IPS-NIHi7 (cell line): ENCODE results near the gene GIPC2.
"Not testable (repeated sequence)": the region's sequence is repeated elsewhere in the genome, so short reads cannot be mapped to it uniquely, and the experiment has no call there.

Experiments
- DNase-seq: peaks from one replicate; pipeline ENCODE4 v3.0.0; 2012; ENCODE audit warnings: mixed read lengths; ENCODE audit errors: extremely low spot score

The GIPC2 gene

GRCh38 chr1:78095593-78095992, 49.8 kb downstream of the GIPC2 start:
- no peak for DNase-seq

DNA sequence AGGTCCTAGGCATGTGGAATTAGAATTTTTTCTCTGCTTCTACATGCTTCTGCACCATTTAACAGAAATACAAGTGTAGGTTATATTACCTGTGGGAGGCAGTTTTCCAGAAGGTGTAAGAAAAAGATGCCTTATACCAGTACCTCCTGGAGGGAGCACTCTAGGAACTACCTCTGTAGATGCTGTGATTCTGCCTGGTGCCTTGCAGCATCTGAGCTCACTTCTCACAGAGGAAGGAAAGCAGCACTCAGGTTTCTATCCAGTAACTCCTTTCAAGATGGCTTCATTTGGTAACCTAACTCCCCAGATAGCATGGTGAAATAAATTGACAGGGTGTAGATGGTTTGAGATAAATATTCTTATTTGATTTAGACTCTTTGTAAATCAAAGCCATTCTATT, 50.3 kb downstream of the GIPC2 start:
- no peak for DNase-seq

GRCh38 chr1:78096976-78097375, 51.2 kb downstream of the GIPC2 start:
- no peak for DNase-seq

DNA sequence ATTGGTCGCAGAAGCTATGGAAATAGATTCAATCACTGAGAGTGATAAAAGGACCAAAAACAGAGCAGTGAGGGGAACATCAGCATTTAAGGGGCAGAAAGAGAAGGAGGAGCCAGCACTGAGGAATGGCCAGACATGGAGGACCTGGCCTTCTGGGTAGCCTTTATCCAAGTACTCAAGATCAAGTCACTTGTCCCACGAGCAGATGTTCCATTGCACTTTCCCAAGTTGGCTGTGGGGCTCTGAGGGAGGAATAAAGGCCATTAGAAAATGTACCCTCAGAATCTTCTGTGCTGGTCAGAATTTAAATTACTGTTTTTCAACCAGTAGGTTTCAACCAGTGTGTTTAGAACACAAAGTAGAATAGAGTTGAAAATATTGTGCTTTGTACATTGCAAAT, 55.3 kb downstream of the GIPC2 start:
- DNase-seq: no peak

DNA sequence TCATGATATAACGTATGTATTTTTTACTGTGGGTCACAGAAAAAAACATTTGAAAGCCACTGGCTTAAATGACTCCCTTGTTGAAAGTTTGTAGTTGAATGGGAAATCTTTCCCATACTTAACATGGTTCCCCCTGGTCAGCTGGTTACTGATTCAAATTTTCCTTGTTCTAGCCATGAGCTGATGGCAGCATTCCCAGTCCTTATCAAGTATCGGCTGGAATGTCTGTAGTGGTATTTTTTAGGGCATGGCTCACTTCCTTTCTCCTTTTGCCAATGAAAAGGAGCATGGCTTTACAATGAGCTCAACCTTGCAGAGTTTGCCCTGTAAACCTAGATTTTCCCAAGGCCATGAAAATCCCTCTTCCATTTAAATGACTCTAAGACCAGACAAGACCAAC, 55.7 kb downstream of the GIPC2 start:
- no peak for DNase-seq

DNA sequence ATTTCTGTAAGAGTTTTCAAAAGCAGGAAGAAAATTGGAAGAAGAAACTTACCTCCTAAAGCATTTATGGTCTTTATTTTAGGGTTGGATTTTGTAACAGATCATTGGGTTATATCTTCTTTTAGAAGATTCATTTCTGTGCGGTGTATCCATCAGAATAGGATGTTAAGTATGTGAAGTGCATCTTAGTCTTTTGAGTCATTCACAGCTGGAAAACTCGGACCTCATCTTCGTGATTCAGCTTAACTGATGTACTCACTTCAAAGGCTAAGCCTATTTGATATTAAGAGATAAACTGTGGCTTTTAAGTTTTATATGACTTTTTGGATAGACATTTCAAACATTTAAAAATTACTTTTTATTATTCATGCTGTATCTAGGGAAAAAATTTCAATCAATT, 56.3 kb downstream of the GIPC2 start:
- DNase-seq: no peak

DNA sequence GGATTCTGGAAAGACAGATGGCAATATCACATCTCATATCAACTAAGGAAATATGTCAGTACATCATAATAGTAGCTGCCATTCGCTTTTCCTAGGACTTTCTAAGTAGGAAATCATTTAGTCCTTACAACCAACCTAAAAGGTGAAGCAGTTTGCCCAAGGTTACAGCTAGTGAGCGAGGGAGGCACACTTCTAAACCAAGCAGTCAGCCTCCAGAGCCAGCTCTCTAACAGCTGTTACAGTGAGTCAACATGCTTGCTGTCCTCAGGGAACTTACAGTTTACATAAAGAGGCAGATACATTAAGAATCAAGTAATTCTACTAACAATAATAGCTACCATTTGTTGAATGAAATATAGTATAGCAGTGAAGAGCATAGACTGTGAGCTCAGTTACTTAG, 57.1 kb downstream of the GIPC2 start:
- DNase-seq: no peak

DNA sequence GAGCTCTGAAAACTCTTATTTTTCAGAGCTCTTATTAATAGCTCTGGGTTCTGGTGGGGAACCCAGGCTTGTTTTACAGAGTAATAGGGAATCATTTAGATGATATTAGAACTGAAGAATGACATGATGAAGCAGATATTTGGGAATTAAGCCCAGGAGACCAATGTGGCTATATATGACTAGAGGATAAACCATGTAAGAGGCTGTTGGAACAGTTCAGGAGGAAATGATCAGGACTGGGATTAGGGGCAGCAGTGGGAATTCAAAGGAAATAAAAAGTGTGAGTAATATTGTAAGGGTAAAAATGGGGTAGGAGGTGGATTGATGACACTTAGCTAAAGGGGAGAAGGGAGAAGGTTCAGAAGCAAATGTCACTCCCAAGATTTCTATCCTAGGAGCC, 58.6 kb downstream of the GIPC2 start:
- no peak for DNase-seq

DNA sequence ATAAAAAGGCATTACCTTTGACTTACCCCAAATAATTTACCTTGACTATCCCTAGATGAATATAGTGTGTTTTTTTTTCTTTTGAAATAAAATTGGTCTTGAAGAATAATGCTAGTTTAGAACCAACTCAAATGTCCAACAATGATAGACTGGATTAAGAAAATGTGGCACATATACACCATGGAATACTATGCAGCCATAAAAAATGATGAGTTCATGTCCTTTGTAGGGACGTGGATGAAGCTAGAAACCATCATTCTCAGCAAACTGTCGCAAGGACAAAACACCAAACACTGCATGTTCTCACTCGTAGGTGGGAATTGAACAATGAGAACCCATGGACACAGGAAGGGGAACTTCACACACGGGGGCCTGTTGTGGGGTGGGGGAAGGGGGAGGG, 63.9 kb downstream of the GIPC2 start:
- not testable (repeated sequence) for DNase-seq

DNA sequence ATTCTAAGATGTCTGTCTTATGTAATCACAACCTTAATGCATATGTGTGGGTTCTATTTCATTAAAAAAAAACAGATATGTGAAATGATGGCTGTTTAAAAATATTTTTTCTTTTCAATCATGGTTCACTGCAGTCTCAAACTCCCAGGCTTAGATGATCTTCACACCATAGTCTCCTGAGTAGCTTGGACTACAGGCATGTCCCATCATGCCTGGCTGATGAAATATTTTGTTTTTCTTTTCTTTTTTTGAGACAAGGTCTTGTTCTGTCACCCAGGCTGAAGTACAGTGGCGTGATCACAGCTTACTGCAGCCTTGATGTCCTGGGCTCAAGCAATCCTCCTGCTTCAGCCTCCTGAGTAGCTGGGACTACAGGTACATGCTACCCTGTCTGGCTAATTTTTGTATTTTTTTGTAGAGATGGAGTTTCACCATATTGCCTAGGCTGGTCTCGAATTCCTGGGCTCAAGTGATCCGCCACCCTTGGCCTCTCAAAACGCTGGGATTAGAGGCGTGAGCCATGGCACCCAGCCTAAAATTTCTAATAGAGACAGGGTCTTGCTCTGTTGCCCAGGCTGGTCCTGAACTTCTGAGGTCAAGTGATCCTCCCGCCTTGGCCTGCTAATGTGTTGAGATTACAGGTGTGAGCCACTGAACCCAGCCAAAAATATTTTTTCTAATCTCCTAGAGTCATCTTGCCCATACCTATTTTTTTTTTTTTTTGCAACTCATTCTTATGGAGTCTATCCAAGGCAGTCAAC, 67.6 kb downstream of the GIPC2 start:
- no peak for DNase-seq

- DNase-seq: peak; percentile 64
Measured at GRCh38 chr1:78114034-78114956, 68.5 kb downstream of the GIPC2 start.

DNA sequence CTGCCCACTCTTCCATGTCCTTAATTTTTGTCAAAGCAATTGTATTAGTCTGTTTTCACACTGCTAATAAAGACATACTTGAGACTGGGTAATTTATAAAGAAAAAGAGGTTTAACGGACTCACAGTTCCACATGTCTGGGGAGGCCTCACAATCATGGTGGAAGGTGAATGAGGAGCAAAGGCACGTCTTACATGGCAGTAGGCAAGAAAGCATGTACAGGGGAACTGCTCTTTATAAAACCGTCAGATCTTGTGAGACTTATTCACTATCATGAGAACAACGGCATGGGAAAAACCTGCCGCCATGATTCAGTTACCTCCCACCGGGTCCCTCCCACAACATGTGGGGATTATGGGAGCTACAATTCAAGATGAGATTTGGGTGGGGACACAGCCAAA, 74.7 kb downstream of the GIPC2 start:
- not testable (repeated sequence) for DNase-seq

- DNase-seq: peak; percentile 37
Measured at GRCh38 chr1:78121710-78122109, 75.9 kb downstream of the GIPC2 start.

- no peak for DNase-seq
Measured at GRCh38 chr1:78122389-78122788, 76.6 kb downstream of the GIPC2 start.

- no peak for DNase-seq
Measured at GRCh38 chr1:78126506-78126905, 80.7 kb downstream of the GIPC2 start.

DNA sequence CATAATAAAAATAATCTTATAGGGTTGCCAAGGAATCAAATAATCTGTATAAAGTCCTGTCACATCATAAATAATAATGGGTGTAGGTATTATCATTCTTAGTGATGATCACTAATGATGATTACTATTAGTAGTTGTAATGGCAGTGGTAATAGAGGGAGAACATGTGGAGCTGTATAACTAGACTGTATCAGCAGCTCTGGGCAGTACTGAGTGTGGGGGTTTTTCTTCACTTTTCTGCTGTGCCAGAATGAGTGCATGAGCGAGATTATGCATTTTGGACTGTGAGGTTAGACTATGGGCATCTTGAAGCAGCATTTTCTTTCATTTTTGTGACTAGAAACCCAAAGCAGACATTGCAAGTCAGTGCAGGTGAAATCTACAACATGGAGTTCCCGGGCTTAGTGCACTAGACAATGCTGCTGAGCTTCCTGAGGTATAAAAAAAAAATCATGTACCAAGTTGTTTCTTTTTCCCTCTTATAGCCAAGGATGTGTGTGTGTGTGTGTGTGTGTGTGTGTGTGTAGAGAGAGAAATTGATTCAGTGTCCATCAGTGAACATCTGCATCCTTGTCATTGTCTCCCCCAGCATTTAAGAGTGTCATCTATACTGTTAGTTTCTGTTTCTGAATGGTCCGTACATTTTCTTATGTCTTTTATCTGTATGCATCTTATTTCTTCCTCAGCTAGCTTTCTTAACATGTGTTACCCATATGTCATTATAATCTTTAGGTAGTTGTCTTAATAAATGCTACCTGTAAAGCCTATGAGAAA, 86.6 kb downstream of the GIPC2 start:
- DNase-seq: no peak

DNA sequence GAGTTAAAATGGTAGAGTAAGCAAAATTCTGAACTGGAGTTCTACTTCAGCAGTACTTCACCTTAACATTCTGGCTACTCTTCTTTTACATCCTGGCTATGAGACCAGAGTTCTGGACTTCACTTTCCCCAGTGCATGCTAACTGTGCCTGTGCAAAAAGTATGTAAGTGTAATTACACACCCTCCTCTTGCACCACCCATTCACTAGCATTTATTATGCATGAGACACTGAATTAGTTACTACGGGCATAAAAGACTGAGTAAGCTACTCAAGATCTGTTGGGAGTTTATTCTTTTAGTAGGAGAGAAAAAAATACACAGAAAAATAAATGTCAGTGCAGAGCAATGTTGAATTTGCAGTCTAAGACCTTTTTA, 87.2 kb downstream of the GIPC2 start:
- no peak for DNase-seq

DNA sequence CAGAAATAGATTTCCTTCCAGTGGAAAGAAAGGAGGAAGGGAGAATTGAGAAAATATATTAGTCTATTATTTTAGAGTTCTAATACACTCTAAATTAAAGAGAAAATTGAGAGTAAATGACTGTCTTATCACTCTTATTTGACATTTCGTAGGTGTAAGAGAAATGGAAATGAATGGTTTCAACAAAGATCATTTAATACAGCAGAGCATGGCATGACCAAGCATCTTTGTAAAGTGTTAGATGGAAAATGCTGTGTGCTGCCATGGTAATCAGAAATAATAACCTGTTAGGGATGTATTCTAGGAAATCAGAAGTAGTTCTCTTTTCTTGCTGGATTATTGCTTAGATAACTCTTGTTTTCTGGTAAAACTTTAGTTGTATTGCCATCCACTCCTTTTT, 90.9 kb downstream of the GIPC2 start:
- DNase-seq: no peak

DNA sequence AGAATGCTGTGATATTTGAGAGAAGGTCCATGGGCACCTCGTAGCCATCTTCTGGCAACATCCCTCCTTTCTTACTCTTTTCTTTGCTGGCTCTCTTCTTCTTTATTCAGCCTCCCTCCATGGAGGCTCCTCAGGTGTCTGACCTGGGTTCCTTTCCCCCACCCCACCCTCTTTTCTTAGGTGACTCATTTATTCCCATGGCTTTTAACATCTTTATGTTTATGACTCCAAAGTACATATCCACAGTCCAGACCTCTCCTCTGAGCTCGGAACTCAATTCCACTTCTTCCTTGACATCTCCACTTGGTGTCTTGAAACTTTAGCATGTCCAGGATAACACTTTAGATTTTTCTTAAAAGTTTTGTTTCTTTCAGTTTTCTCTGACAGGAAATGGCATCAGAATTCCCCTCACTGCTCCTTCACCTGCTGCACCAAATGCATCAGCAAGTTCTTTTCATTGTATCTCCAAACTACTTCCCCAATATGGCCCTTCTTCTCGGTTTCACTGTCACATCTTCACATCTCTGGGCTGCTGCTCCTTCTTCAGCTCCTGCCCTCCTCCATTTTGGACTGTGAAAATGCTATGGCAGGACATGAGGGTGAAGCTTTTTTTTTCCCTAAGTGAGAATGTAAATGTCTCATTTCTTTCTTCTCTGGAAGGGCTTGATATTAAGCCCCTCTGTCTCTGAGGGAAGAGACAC, 95.9 kb downstream of the GIPC2 start:
- DNase-seq: no peak

GRCh38 chr1:78142736-78143135, 97.0 kb downstream of the GIPC2 start:
- no peak for DNase-seq

- no peak for DNase-seq
Measured at GRCh38 chr1:78143152-78143551, 97.4 kb downstream of the GIPC2 start.

GRCh38 chr1:78143673-78144072, 97.9 kb downstream of the GIPC2 start:
- no peak for DNase-seq
